Measurements from ENCODE around the gene FAM181B.

DNA sequence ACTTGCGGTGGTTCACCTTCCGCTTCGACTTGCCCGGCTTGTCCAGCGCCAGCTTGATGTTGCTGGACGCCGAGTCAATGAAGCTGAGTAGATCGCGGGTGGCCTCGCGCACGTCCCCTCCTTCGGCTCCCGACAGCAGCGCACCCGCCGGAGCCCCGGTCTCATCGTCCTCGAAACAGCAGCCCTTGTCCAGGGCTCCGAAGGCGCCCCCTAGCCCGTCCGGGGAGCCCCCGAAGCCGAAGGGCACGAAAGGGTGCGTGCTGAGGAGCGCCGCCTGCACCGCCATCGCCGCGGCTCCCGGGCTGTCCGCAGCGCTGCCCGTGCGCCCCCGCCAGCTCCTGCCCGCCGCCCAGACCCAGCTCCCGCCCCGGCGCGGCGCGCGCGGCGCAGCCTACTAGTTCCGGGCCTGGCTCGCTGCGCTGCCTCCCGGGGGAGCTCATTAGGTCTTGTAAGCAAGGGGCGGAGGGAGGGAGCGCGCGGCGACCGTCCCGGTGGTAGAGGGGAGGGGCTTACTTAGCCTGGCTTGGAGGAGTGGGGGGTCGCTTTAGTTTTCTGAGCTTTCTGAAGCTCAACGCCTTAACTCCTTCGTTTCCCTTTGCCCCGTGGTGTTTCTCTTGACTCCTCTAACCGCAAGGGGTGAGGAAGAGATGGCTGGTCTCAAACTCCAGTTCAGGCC, at the start of gene FAM181B:
- TF ChIP-seq EZH2 (IDR thresholded peaks at IDR 0.05) (no peak), POLR2AphosphoS5 (IDR thresholded peaks at IDR 0.05; ENCODE audit: borderline replicate concordance, low read depth, low read length) (peak; percentile 59)

Data from SK-N-MC (cell line).